Measurements from ENCODE around the gene HSD11B1.
"Not testable (repeated sequence)": the region's sequence is repeated elsewhere in the genome, so short reads cannot be mapped to it uniquely, and the experiment has no call there.

DNA sequence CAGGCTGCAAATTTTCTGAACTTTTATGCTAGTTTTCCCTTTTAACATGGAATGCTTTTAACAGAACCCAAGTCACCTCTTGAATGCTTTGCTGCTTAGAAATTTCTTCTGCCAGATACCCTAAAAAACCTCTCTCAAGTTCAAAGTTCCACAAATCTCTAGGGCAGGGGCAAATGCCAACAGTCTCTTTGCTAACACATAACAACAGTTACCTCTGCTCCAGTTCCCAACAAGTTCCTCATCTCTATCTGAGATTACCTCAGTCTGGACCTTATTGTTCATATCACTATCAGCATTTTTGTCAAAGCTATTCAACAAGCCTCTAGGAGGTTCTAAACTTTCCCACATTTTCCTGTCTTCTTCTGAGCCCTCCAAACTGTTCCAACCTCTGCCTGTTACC lies 4.0 kb upstream of the HSD11B1 start:
- TF ChIP-seq POLR2A (IDR thresholded peaks at IDR 0.05), result not testable (repeated sequence)
- TF ChIP-seq, protein P1, sequence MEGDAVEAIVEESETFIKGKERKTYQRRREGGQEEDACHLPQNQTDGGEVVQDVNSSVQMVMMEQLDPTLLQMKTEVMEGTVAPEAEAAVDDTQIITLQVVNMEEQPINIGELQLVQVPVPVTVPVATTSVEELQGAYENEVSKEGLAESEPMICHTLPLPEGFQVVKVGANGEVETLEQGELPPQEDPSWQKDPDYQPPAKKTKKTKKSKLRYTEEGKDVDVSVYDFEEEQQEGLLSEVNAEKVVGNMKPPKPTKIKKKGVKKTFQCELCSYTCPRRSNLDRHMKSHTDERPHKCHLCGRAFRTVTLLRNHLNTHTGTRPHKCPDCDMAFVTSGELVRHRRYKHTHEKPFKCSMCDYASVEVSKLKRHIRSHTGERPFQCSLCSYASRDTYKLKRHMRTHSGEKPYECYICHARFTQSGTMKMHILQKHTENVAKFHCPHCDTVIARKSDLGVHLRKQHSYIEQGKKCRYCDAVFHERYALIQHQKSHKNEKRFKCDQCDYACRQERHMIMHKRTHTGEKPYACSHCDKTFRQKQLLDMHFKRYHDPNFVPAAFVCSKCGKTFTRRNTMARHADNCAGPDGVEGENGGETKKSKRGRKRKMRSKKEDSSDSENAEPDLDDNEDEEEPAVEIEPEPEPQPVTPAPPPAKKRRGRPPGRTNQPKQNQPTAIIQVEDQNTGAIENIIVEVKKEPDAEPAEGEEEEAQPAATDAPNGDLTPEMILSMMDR (IDR thresholded peaks at IDR 0.05), result not testable (repeated sequence)
